Measurements from ENCODE around the gene CDH10.

Gene CDH10

GRCh38 chr5:24644761-24645160, at the start of gene CDH10:
Gene CDH10, minus strand, starts transcription at chr5:24644978. Its CDS starts 51,488 bp downstream, at chr5:24593490.
- H2AFZ ChIP-seq (ENCODE audit: low read length, unreplicated experiment) = no peak within 1 kb of the TSS
- H3K4me1 ChIP-seq (ENCODE audit: control insufficient read depth, insufficient read depth, low read length, unreplicated experiment) = no peaks in the 10 kb centered on the region
- H3K79me2 ChIP-seq (ENCODE audit: control insufficient read depth, insufficient read depth, low read length, unreplicated experiment) = no peaks in the 10 kb centered on the region
- peaks cover 40% of the 10 kb centered on the region for H3K27me3 ChIP-seq (ENCODE audit: insufficient read depth, low read length)
- H3K36me3 ChIP-seq (ENCODE audit: insufficient read depth, low read length) = no peaks in the 10 kb centered on the region
- peak within 1 kb of the TSS; percentile 43; the same call in 1 of the 2 replicates for H3K4me3 ChIP-seq (ENCODE audit: low read depth, low read length)
- no peak within 1 kb of the TSS for H3K27ac ChIP-seq (ENCODE audit: low read depth, low read length)

- Histone ChIP-seq H3K36me3 (ENCODE audit: insufficient read depth, low read length) (no peaks in the 10 kb centered on the region), H3K27me3 (ENCODE audit: insufficient read depth, low read length) (no peaks in the 10 kb centered on the region), H3K27ac (ENCODE audit: low read depth, low read length) (no peak overlapping the region), H2AFZ (ENCODE audit: low read length, unreplicated experiment) (no peak overlapping the region), H3K79me2 (ENCODE audit: control insufficient read depth, insufficient read depth, low read length, unreplicated experiment) (no peaks in the 10 kb centered on the region), H3K4me1 (ENCODE audit: control insufficient read depth, insufficient read depth, low read length, unreplicated experiment) (no peaks in the 10 kb centered on the region), H3K4me3 (ENCODE audit: low read depth, low read length) (no peak overlapping the region)
Observed at GRCh38 chr5:24693609-24694008, 48.8 kb upstream of the CDH10 start.

- Histone ChIP-seq H3K27me3 (ENCODE audit: insufficient read depth, low read length) (no peaks in the 10 kb centered on the region), H3K27ac (ENCODE audit: low read depth, low read length) (no peak overlapping the region), H3K4me1 (ENCODE audit: control insufficient read depth, insufficient read depth, low read length, unreplicated experiment) (no peaks in the 10 kb centered on the region), H3K4me3 (ENCODE audit: low read depth, low read length) (no peak overlapping the region), H2AFZ (ENCODE audit: low read length, unreplicated experiment) (no peak overlapping the region), H3K79me2 (ENCODE audit: control insufficient read depth, insufficient read depth, low read length, unreplicated experiment) (no peaks in the 10 kb centered on the region), H3K36me3 (ENCODE audit: insufficient read depth, low read length) (no peaks in the 10 kb centered on the region)
Observed at GRCh38 chr5:24691074-24691473, 46.3 kb upstream of the CDH10 start.

- H3K27me3 ChIP-seq (ENCODE audit: insufficient read depth, low read length) = no peaks in the 10 kb centered on the region
- no peaks in the 10 kb centered on the region for H3K4me1 ChIP-seq (ENCODE audit: control insufficient read depth, insufficient read depth, low read length, unreplicated experiment)
- H2AFZ ChIP-seq (ENCODE audit: low read length, unreplicated experiment) = no peak overlapping the region
- no peaks in the 10 kb centered on the region for H3K79me2 ChIP-seq (ENCODE audit: control insufficient read depth, insufficient read depth, low read length, unreplicated experiment)
- H3K27ac ChIP-seq (ENCODE audit: low read depth, low read length) = no peak overlapping the region
- no peak overlapping the region for H3K4me3 ChIP-seq (ENCODE audit: low read depth, low read length)
- H3K36me3 ChIP-seq (ENCODE audit: insufficient read depth, low read length) = no peaks in the 10 kb centered on the region
Observed at GRCh38 chr5:24681106-24681505, 36.3 kb upstream of the CDH10 start.

DNA sequence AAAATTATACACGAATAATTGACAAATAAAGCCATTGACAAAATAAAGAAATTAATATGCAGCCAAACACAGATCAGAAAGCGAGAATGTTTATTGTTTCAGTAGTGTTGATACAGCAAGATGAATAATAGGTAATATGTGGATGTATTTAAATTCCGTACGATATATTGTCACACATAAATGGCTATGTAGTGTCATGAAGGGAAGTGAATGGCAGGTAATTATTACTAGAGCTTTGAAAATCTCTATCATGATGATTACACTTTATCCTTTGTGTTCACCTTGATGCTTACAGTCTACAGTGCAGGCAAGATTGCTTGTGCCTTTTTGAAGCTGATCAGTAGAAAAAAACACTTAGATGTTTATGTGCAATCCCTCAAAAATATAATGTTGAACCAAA, 23.3 kb upstream of the CDH10 start:
- Histone ChIP-seq H3K27ac (ENCODE audit: low read depth, low read length) (no peak overlapping the region), H3K79me2 (ENCODE audit: control insufficient read depth, insufficient read depth, low read length, unreplicated experiment) (no peaks in the 10 kb centered on the region), H3K27me3 (ENCODE audit: insufficient read depth, low read length) (no peaks in the 10 kb centered on the region), H3K36me3 (ENCODE audit: insufficient read depth, low read length) (no peaks in the 10 kb centered on the region), H3K4me3 (ENCODE audit: low read depth, low read length) (no peak overlapping the region), H2AFZ (ENCODE audit: low read length, unreplicated experiment) (no peak overlapping the region), H3K4me1 (ENCODE audit: control insufficient read depth, insufficient read depth, low read length, unreplicated experiment) (no peaks in the 10 kb centered on the region)

GRCh38 chr5:24649531-24649930, 4.8 kb upstream of the CDH10 start:
- H3K79me2 ChIP-seq (ENCODE audit: control insufficient read depth, insufficient read depth, low read length, unreplicated experiment) = no peaks in the 10 kb centered on the region
- no peak overlapping the region for H2AFZ ChIP-seq (ENCODE audit: low read length, unreplicated experiment)
- H3K4me1 ChIP-seq (ENCODE audit: control insufficient read depth, insufficient read depth, low read length, unreplicated experiment) = no peaks in the 10 kb centered on the region

DNA sequence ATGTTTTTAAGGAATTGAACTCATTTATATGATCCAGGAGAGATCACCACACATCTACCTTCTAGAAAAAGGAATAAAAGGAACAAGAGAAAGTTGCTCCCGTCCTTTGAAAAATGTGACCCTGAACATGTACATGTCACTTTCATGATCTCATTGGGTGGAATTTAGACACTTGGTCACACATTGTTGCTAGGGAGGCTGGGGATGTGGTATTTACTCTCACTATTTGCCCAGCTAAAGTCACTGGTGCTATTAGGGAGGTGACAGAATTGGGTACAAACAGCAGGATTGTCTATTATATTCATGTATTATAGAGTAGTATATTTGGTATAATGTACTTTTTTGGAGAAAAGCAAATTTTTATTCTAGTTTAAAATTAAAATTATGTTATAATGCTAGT, 2.1 kb upstream of the CDH10 start:
- H3K4me1 ChIP-seq (ENCODE audit: control insufficient read depth, insufficient read depth, low read length, unreplicated experiment) = no peaks in the 10 kb centered on the region
- H3K36me3 ChIP-seq (ENCODE audit: insufficient read depth, low read length) = no peaks in the 10 kb centered on the region
- no peaks in the 10 kb centered on the region for H3K79me2 ChIP-seq (ENCODE audit: control insufficient read depth, insufficient read depth, low read length, unreplicated experiment)
- H3K27ac ChIP-seq (ENCODE audit: low read depth, low read length) = no peak overlapping the region
- no peak overlapping the region for H2AFZ ChIP-seq (ENCODE audit: low read length, unreplicated experiment)
- peaks cover 29% of the 10 kb centered on the region for H3K27me3 ChIP-seq (ENCODE audit: insufficient read depth, low read length)
- H3K4me3 ChIP-seq (ENCODE audit: low read depth, low read length) = no peak overlapping the region

More at GRCh38 chr5:24649531-24649930, 4.8 kb upstream of the CDH10 start:
- no peaks in the 10 kb centered on the region for H3K36me3 ChIP-seq (ENCODE audit: insufficient read depth, low read length)
- no peak overlapping the region for H3K27ac ChIP-seq (ENCODE audit: low read depth, low read length)
- H3K27me3 ChIP-seq (ENCODE audit: insufficient read depth, low read length) = peaks cover 14% of the 10 kb centered on the region
- H3K4me3 ChIP-seq (ENCODE audit: low read depth, low read length) = no peak overlapping the region

- Histone ChIP-seq H3K4me3 (ENCODE audit: low read depth, low read length) (no peak overlapping the region), H3K4me1 (ENCODE audit: control insufficient read depth, insufficient read depth, low read length, unreplicated experiment) (no peaks in the 10 kb centered on the region), H3K27ac (ENCODE audit: low read depth, low read length) (no peak overlapping the region), H3K27me3 (ENCODE audit: insufficient read depth, low read length) (peaks cover 38% of the 10 kb centered on the region), H3K36me3 (ENCODE audit: insufficient read depth, low read length) (no peaks in the 10 kb centered on the region), H2AFZ (ENCODE audit: low read length, unreplicated experiment) (no peak overlapping the region), H3K79me2 (ENCODE audit: control insufficient read depth, insufficient read depth, low read length, unreplicated experiment) (no peaks in the 10 kb centered on the region)
Observed at GRCh38 chr5:24645483-24645882, 705 bp upstream of the CDH10 start.

DNA sequence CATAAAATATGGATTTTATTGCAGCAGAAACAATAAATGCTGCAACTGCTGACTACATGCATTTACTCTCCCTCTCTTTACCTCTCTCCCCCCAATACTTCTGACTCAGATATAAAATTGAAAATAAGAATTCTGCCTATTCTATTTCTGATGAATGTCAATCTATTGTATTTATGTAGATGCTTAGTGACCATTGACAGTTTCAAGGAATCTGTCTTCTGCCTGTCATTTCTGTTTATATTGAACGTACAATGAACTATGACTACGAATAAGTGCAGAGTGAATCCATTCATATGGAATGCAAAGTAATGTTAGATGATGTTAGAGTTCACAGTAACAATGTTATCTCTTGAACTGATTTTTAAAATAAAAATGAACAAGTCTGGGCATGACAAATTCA, 898 bp downstream of the CDH10 start:
- Histone ChIP-seq H3K79me2 (ENCODE audit: control insufficient read depth, insufficient read depth, low read length, unreplicated experiment) (no peaks in the 10 kb centered on the region), H2AFZ (ENCODE audit: low read length, unreplicated experiment) (no peak overlapping the region), H3K27me3 (ENCODE audit: insufficient read depth, low read length) (peaks cover 40% of the 10 kb centered on the region), H3K27ac (ENCODE audit: low read depth, low read length) (no peak overlapping the region), H3K4me3 (ENCODE audit: low read depth, low read length) (no peak overlapping the region), H3K36me3 (ENCODE audit: insufficient read depth, low read length) (no peaks in the 10 kb centered on the region), H3K4me1 (ENCODE audit: control insufficient read depth, insufficient read depth, low read length, unreplicated experiment) (no peaks in the 10 kb centered on the region)

DNA sequence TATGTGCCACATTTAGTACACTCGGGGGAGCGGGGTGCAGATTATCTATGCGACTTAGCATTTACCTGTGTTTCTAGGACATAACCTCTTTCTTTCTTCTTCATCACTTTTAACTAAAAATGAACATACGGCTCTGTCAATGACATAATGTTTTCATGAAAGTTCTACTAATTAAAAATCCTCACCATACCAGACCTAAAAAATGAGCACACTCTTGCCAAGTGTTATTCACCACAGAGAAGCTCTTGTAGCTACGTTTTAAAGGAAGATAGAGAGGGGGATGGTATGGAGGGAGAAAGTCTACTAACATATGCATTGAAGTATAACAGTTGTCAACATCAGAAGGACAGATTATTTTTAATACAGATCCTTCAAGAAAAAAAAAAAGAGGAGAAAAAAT, 1.6 kb downstream of the CDH10 start:
- Histone ChIP-seq H2AFZ (ENCODE audit: low read length, unreplicated experiment) (no peak overlapping the region), H3K4me1 (ENCODE audit: control insufficient read depth, insufficient read depth, low read length, unreplicated experiment) (no peaks in the 10 kb centered on the region), H3K79me2 (ENCODE audit: control insufficient read depth, insufficient read depth, low read length, unreplicated experiment) (no peaks in the 10 kb centered on the region)

GRCh38 chr5:24642022-24642421, 2.8 kb downstream of the CDH10 start:
- H2AFZ ChIP-seq (ENCODE audit: low read length, unreplicated experiment) = no peak overlapping the region
- H3K79me2 ChIP-seq (ENCODE audit: control insufficient read depth, insufficient read depth, low read length, unreplicated experiment) = no peaks in the 10 kb centered on the region
- H3K4me1 ChIP-seq (ENCODE audit: control insufficient read depth, insufficient read depth, low read length, unreplicated experiment) = no peaks in the 10 kb centered on the region
- H3K4me3 ChIP-seq (ENCODE audit: low read depth, low read length) = no peak overlapping the region
- no peaks in the 10 kb centered on the region for H3K36me3 ChIP-seq (ENCODE audit: insufficient read depth, low read length)
- peaks cover 41% of the 10 kb centered on the region for H3K27me3 ChIP-seq (ENCODE audit: insufficient read depth, low read length)
- H3K27ac ChIP-seq (ENCODE audit: low read depth, low read length) = no peak overlapping the region

More for the DNA sequence above, 1.6 kb downstream of the CDH10 start:
- Histone ChIP-seq H3K36me3 (ENCODE audit: insufficient read depth, low read length) (no peaks in the 10 kb centered on the region), H3K4me3 (ENCODE audit: low read depth, low read length) (no peak overlapping the region), H3K27me3 (ENCODE audit: insufficient read depth, low read length) (peaks cover 40% of the 10 kb centered on the region), H3K27ac (ENCODE audit: low read depth, low read length) (no peak overlapping the region)

Data from ACC112 (cell line).